GM12878 (cell line): ENCODE data around the gene HDGF. TPM values are rescaled to one million over a fixed set of nuclear protein-coding genes. Genes with fewer than 3 reads are reported as not detected.

Experiments
- ATAC-seq: fragments of 200-7000 bp; cut with Tn5 transposase; 3 replicates; pipeline ENCODE4 v1.9.1; 2020; ENCODE audit warnings: mild to moderate bottlenecking, moderate library complexity
- BruUV-seq: library from RNA; stranded (reverse); fragments of 400-500 nt; replicated peaks from 2 replicates; lab custom pipeline; 2021; lab: Mats Ljungman, UMichigan
- CTCF ChIA-PET: fragments of 300-600 bp; sonication (Branson Sonifier 250); formaldehyde crosslinking; extraction: SDS; loops from one replicate; lab custom pipeline; 2021; ENCODE audit warnings: inconsistent platforms; lab: Yijun Ruan, JAX
- POLR2A ChIA-PET: fragments of 350-600 bp; formaldehyde crosslinking; extraction: SDS; loops from one replicate; lab custom pipeline; 2021; ENCODE audit warnings: inconsistent platforms; lab: Charles Lee
- RAD21 ChIA-PET: fragments of 300-600 bp; sonication (Branson Sonifier 250); formaldehyde crosslinking; loops from one replicate; lab custom pipeline; 2023; ENCODE audit warnings: antibody characterized with exemption; ENCODE audit not compliant: unreplicated experiment; lab: Charles Lee
- SMC1A ChIA-PET: fragments of 300-600 bp; sonication (Branson Sonifier 250); formaldehyde crosslinking; loops from one replicate; lab custom pipeline; 2023; ENCODE audit not compliant: unreplicated experiment, uncharacterized antibody; lab: Charles Lee
- DNase-seq: peaks from one replicate; pipeline ENCODE4 v3.0.0-alpha.2; 2011; ENCODE audit warnings: low read depth, low spot score
- FAIRE-seq: peaks from 3 replicates; lab custom pipeline; 2011; peaks lifted over from hg19 to GRCh38; lab: Jason Lieb, UNC
- H2AFZ ChIP-seq: 2 replicates; pipeline ENCODE4 v1.6.0; 2011; ENCODE audit warnings: low read depth, low read length, control low read depth; ENCODE audit not compliant: control insufficient read depth
- H3K27ac ChIP-seq: 2 replicates; pipeline ENCODE4 v1.5.1; 2011; ENCODE audit warnings: control low read depth; ENCODE audit not compliant: control insufficient read depth, insufficient read depth
- H3K27me3 ChIP-seq, 2 experiments: replicated peaks in 1 of 2; 2 replicates each; pipeline versions ENCODE4 v1.6.0 to v1.6.1; 2011; ENCODE audit warnings: low read length in 1 of 2; ENCODE audit not compliant: control insufficient read depth in 2 of 2, insufficient read depth in 2 of 2
- H3K36me3 ChIP-seq, 2 experiments: 2 replicates each; pipeline ENCODE4 v1.5.1; 2011; ENCODE audit warnings: low read length in 1 of 2; ENCODE audit not compliant: control insufficient read depth in 2 of 2, insufficient read depth in 2 of 2
- H3K4me1 ChIP-seq: 2 replicates; pipeline ENCODE4 v1.6.1; 2011; ENCODE audit warnings: mild to moderate bottlenecking, low read length, moderate library complexity, mixed read lengths; ENCODE audit not compliant: control insufficient read depth, insufficient read depth
- H3K4me2 ChIP-seq: 2 replicates; pipeline ENCODE4 v1.6.0; 2011; ENCODE audit warnings: control low read depth; ENCODE audit not compliant: control insufficient read depth, insufficient read depth
- H3K4me3 ChIP-seq: fragments of 200-600 bp; sonication (generic); 2 replicates; pipeline ENCODE4 v1.5.1; 2016
- H3K79me2 ChIP-seq: 2 replicates; pipeline ENCODE4 v1.6.0; 2011; ENCODE audit warnings: low read length; ENCODE audit not compliant: control insufficient read depth, insufficient read depth
- H3K9ac ChIP-seq: 2 replicates; pipeline ENCODE4 v1.8.0; 2011; ENCODE audit warnings: low read length, control low read depth, mixed read lengths; ENCODE audit not compliant: control insufficient read depth, insufficient read depth
- H3K9me3 ChIP-seq: replicated peaks from 3 replicates; pipeline ENCODE4 v1.5.1; 2011; ENCODE audit warnings: mild to moderate bottlenecking, low read length; ENCODE audit not compliant: control insufficient read depth, insufficient read depth
- H4K20me1 ChIP-seq: 2 replicates; pipeline ENCODE4 v1.6.0; 2011; ENCODE audit not compliant: control insufficient read depth, insufficient read depth
- BACH1 ChIP-seq: fragments of 450-650 bp; IDR thresholded peaks from 2 replicates; pipeline ENCODE4 v1.6.1; 2017; ENCODE audit warnings: mild to moderate bottlenecking, borderline replicate concordance
- BHLHE40 ChIP-seq, 2 experiments: fragments of 450-650 bp in 1 of 2; IDR thresholded peaks; 2 replicates each; pipeline ENCODE4 v1.6.1; 2011 to 2017; ENCODE audit warnings: low read depth in 2 of 2, borderline replicate concordance in 1 of 2, improper control_type of control experiment in 1 of 2, low read length in 1 of 2, mild to moderate bottlenecking in 1 of 2
- CHD2 ChIP-seq: IDR thresholded peaks from 2 replicates; pipeline ENCODE4 v1.6.1; 2011; ENCODE audit warnings: low read depth, low read length, improper control_type of control experiment, borderline replicate concordance
- EGR1 ChIP-seq, 2 experiments: IDR thresholded peaks; 1 replicate in 1 of 2; 2 replicates in 1 of 2; pipeline ENCODE4 v1.6.1; 2011 to 2012; ENCODE audit warnings: low read depth in 2 of 2, low read length in 2 of 2, borderline replicate concordance in 1 of 2, mild to moderate bottlenecking in 1 of 2, moderate library complexity in 1 of 2
- IRF4 ChIP-seq: IDR thresholded peaks from 2 replicates; pipeline ENCODE4 v1.6.1; 2011; ENCODE audit warnings: low read depth, low read length
- KLF5 ChIP-seq: fragments of 450-650 bp; IDR thresholded peaks from 2 replicates; pipeline ENCODE4 v1.6.1; 2014; ENCODE audit warnings: mild to moderate bottlenecking; ENCODE audit not compliant: partially characterized antibody
- RAD21 ChIP-seq: IDR thresholded peaks from 2 replicates; pipeline ENCODE4 v1.6.1; 2011; ENCODE audit warnings: mild to moderate bottlenecking, low read depth, low read length, moderate library complexity; ENCODE audit not compliant: insufficient read depth
- RAD51 ChIP-seq: fragments of 450-650 bp; IDR thresholded peaks from 2 replicates; pipeline ENCODE4 v1.6.1; 2016; ENCODE audit warnings: moderate library complexity, mild to moderate bottlenecking, inconsistent platforms
- SMARCA5 ChIP-seq: fragments of 450-650 bp; IDR thresholded peaks from 2 replicates; pipeline ENCODE4 v1.6.1; 2017; ENCODE audit warnings: mild to moderate bottlenecking
- SMC3 ChIP-seq: IDR thresholded peaks from 2 replicates; pipeline ENCODE4 v1.6.1; 2011; ENCODE audit warnings: low read length, improper control_type of control experiment, borderline replicate concordance
- ZBTB11 ChIP-seq: fragments of 450-650 bp; formaldehyde crosslinking; IDR thresholded peaks from 2 replicates; pipeline ENCODE4 v1.5.0; 2022; ENCODE audit warnings: mild to moderate bottlenecking, missing genetic modification characterization
- WGBS: methylation state at CpG from one replicate; pipeline ENCODE4 v1.1.6; 2016; ENCODE audit warnings: low lambda C conversion rate; ENCODE audit not compliant: insufficient replicate concordance, insufficient coverage; ENCODE audit errors: missing lambda C conversion rate; 5-methylcytosine and 5-hydroxymethylcytosine counted together
- in situ Hi-C: fragments of 300-500 bp; cut with MboI; formaldehyde crosslinking; loops from 9 replicates; pipeline ENCODE4 v1.14.3; 2018; ENCODE audit warnings: mixed read lengths
- intact Hi-C: fragments of 100-400 bp; cut with micrococcal nuclease; formaldehyde crosslinking; loops from one replicate; pipeline ENCODE4 v1.14.2; 2022; ENCODE audit not compliant: unreplicated experiment
- polyA plus RNA-seq, 11 experiments: library from polyadenylated mRNA; depleted of rRNA in 4 of 11; unstranded in 6 of 11; stranded (reverse) in 5 of 11; fragments of >200 nt; fragmentation: Nextera tagmentation in 4 of 11; fragmentation: Illumina TruSeq in 1 of 11; extraction: Ambion mirVana in 4 of 11; extraction: Trizol in 1 of 11; gene quantifications; 1 replicate in 1 of 11; 2 replicates in 10 of 11; pipeline versions ENCODE4 v1.2.1 to v1.2.3, GENCODE V29; 2011 to 2016; ENCODE audit warnings: inconsistent platforms in 2 of 11, missing spikeins in 2 of 11, low read depth in 1 of 11
- total RNA-seq, 4 experiments: library from RNA; depleted of rRNA in 3 of 4; stranded (reverse); fragments of >200 nt in 3 of 4; fragmentation: Illumina TruSeq in 1 of 4; extraction: Trizol in 1 of 4; gene quantifications; 2 replicates each; pipeline versions ENCODE4 v1.2.1 to v1.2.3, GENCODE V29; 2013 to 2021
- TF ChIP-seq, protein P1 (sequence below): fragments of 150-350 bp; IDR thresholded peaks from 2 replicates; pipeline ENCODE4 v1.6.1; 2016; ENCODE audit warnings: low read depth, low read length
- TF ChIP-seq, protein P2 (sequence below): IDR thresholded peaks from 2 replicates; pipeline ENCODE4 v1.6.1; 2011; ENCODE audit warnings: low read depth, low read length, improper control_type of control experiment, borderline replicate concordance

HDGF gene
- total and polyA plus RNA-seq, 10 of the 15 experiments (the other 5 are each of a cell fraction or from before 2014, with no cell fraction given), result 28.3 to 372 (median 209) TPM

DNA sequence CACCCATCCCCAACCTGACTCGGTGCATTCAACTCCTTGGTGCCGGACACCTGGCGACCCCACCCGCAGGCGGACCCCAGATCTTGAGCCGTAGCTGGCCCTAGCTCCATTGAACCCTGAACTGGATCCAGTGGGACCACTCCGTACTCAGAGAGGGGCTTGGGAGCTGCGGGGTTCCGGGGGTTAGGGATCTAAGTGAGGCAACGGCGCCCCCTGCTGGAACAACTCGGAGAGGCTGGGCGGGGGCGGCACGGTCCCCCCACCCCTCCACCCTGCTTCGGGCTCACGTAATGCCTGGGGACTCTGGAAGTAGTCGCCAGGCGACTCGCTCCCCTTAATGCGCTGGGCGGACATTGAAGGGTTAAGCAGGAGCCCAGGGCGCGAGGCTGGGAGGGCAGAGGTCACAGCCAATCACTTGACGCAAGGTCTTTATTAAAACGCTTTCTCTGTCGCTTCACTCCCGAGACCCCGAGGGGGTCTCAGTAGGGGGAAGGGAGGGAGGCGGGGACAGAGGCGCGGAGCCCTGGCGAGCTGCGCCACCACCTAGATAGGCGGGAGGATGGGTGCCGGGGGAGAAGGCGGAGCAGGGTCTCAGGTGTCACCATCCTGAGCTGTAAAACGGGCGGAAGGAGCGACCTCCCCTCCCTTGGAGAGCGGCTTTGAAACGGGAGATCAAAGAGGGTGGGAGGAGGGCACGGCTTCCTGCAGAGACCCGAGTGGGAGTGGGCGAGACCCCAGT lies 45.4 kb downstream of the HDGF start:
- WGBS, result 2% methylated on average over 43 of the region's 45 CpGs
- in situ Hi-C loops, result no loop called here
- Histone ChIP-seq H3K4me3 (peak overlapping the region; percentile 35; the same call in 1 of the 2 replicates), H3K9me3 (no peaks in the 10 kb centered on the region), H3K9ac (no peak overlapping the region), H3K79me2 (no peaks in the 10 kb centered on the region), H3K4me2 (peak overlapping the region; percentile 90), H3K4me1 (peaks cover 6% of the 10 kb centered on the region), H3K36me3 (no peaks in the 10 kb centered on the region; a peak in 1 of 4 replicates), H3K27ac (no peak overlapping the region), H2AFZ (peak overlapping the region; percentile 44), H4K20me1 (no peaks in the 10 kb centered on the region; the same call in 1 of the 2 replicates), H3K27me3 (peaks cover 10 to 15% of the 10 kb centered on the region in 2 experiments)
- no TSS peak for BruUV-seq
- ChIA-PET RAD21 (interaction anchor here (1.5 to 3.6 kb wide), 5 partner anchors 9 to 82 kb away, joined by 4 to 28 read pairs (median 15); no protein-coding TSS in a partner anchor), CTCF (interaction anchor here (0.6 to 9.5 kb wide), 25 partner anchors 10 to 183 kb away, joined by 3 to 157 read pairs (median 4); partner anchors contain the start of genes GPATCH4, HAPLN2, INSRR and ISG20L2), POLR2A (interaction anchor here (0.6 to 1.4 kb wide), 3 partner anchors 17 to 88 kb away, joined by 3 to 5 read pairs (median 4); partner anchors contain the start of genes ISG20L2 and METTL25B), SMC1A (interaction anchor here (1.5 to 2.4 kb wide), 3 partner anchors 17 to 22 kb away, joined by 7 to 11 read pairs (median 7); no protein-coding TSS in a partner anchor)
- ATAC-seq (peak; percentile 81), DNase-seq (no peak), FAIRE-seq (no peak)
- intact Hi-C loops, result no loop called here
- TF ChIP-seq KLF5 (no peak), BACH1 (no peak), CHD2 (no peak), ZBTB11 (CRISPR knock-in tag) (no peak), IRF4 (no peak), BHLHE40 (IDR thresholded peaks at IDR 0.05; ENCODE audit: borderline replicate concordance in 1 of 2, low read depth in 2 of 2, low read length in 1 of 2) (peak in 1 of 2 experiments; percentile 30; a peak in 1 of 4 replicates), EGR1 (IDR thresholded peaks at IDR 0.05; ENCODE audit: borderline replicate concordance in 1 of 2, low read depth in 2 of 2, low read length in 2 of 2) (peak in 1 of 2 experiments; percentile 98; a peak in 2 of 3 replicates), RAD51 (no peak), SMARCA5 (no peak), RAD21 (peak; percentile 53), SMC3 (peak; percentile 25; the same call in 1 of the 2 replicates)
- TF ChIP-seq, protein P1, sequence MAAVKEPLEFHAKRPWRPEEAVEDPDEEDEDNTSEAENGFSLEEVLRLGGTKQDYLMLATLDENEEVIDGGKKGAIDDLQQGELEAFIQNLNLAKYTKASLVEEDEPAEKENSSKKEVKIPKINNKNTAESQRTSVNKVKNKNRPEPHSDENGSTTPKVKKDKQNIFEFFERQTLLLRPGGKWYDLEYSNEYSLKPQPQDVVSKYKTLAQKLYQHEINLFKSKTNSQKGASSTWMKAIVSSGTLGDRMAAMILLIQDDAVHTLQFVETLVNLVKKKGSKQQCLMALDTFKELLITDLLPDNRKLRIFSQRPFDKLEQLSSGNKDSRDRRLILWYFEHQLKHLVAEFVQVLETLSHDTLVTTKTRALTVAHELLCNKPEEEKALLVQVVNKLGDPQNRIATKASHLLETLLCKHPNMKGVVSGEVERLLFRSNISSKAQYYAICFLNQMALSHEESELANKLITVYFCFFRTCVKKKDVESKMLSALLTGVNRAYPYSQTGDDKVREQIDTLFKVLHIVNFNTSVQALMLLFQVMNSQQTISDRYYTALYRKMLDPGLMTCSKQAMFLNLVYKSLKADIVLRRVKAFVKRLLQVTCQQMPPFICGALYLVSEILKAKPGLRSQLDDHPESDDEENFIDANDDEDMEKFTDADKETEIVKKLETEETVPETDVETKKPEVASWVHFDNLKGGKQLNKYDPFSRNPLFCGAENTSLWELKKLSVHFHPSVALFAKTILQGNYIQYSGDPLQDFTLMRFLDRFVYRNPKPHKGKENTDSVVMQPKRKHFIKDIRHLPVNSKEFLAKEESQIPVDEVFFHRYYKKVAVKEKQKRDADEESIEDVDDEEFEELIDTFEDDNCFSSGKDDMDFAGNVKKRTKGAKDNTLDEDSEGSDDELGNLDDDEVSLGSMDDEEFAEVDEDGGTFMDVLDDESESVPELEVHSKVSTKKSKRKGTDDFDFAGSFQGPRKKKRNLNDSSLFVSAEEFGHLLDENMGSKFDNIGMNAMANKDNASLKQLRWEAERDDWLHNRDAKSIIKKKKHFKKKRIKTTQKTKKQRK, result no peak
- TF ChIP-seq, protein P2, sequence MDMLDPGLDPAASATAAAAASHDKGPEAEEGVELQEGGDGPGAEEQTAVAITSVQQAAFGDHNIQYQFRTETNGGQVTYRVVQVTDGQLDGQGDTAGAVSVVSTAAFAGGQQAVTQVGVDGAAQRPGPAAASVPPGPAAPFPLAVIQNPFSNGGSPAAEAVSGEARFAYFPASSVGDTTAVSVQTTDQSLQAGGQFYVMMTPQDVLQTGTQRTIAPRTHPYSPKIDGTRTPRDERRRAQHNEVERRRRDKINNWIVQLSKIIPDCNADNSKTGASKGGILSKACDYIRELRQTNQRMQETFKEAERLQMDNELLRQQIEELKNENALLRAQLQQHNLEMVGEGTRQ, result no peak
